IPS-18c (cell line): ENCODE data around the gene DIO3.

Source experiments
- H3K4me3 ChIP-seq: 2 replicates; pipeline ENCODE4 v1.7.0; 2013; ENCODE audit warnings: low read depth, mild to moderate bottlenecking, low read length, moderate library complexity; ENCODE audit not compliant: insufficient read depth
- H3K9me3 ChIP-seq: one replicate; pipeline ENCODE4 v1.6.1; 2013; ENCODE audit warnings: mild to moderate bottlenecking, low read length, moderate library complexity; ENCODE audit not compliant: control insufficient read depth, insufficient read depth

Gene DIO3

DNA sequence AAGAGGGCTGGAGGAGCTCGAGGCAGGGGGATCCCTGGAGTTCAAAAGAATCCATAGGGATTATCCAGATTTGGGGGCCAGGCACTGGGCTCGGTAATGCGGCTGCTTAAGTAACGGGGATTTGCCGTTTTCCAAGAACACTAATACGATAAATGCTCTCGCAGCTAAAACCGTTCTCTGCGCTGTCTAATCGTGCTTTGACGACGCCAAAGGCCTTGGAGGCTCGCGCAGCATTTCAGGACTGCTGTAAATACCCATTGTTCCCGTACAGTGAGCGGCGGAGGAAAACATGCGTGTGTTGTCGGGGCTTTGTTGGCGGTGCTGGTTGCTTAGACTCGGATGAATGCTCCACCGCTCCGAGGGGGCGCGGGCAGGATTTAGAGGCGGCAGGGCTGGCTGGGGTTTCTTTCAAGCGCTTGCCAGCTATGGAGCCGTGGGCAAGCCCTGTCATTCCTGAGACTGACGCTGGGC is 26.2 kb downstream of the DIO3 start:
- no peaks in the 10 kb centered on the region for H3K9me3 ChIP-seq
- no peak overlapping the region for H3K4me3 ChIP-seq

GRCh38 chr14:101588286-101588975 is 27.1 kb downstream of the DIO3 start:
- H3K4me3 ChIP-seq = no peak overlapping the region
- H3K9me3 ChIP-seq = no peaks in the 10 kb centered on the region

DNA sequence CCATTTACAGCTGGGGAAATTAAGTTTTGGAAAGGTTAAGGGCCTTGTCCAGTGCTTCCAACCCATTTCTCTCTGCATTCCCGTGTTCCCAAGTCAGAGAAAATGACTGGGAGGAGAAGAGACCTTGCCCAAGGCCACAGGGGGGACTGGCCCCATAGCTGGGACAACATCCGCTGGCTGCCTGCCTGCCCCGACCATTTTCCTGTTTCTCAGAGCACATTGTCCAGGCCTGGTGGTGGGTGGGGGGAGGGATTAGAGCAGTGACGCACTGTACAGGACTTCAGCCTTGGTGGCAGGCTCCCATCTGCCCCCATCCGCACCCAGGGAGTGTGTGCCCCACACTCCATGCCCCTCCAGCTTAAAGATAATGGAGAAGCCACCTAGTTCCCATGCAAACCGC is 27.7 kb downstream of the DIO3 start:
- H3K4me3 ChIP-seq = no peak overlapping the region

DNA sequence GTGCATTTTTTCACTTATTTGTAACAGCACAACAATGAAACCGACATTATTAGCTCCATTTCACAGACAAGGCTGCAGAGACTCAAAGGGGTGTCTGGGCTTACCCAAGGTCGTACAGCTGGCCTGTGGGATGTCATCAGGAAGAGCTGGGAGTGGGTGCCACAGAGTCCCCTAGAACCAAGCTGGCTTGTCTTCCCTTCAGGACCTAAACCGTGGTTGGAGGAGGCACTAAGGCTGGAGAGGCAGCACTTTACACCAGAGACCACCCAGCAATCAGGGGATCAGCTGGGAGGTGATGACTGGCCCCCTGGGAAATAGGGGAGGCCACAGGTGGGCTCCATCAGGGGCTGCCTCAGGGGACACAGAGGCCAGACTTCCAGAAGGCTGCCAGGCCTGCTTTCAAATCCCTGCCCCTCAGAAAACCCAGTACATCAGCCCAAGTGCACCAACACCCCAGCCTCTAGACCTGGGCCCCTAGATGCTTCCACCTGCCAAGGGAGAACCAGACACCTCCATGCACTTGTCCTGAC is 28.3 kb downstream of the DIO3 start:
- H3K4me3 ChIP-seq = no peak overlapping the region
- no peaks in the 10 kb centered on the region for H3K9me3 ChIP-seq

More for the DNA sequence above, 27.7 kb downstream of the DIO3 start:
- H3K9me3 ChIP-seq = no peaks in the 10 kb centered on the region

- Histone ChIP-seq H3K4me3 (no peak overlapping the region), H3K9me3 (no peaks in the 10 kb centered on the region)
Measured at GRCh38 chr14:101590062-101590461, 28.8 kb downstream of the DIO3 start.

GRCh38 chr14:101590616-101591015 is 29.3 kb downstream of the DIO3 start:
- Histone ChIP-seq H3K4me3 (no peak overlapping the region), H3K9me3 (no peaks in the 10 kb centered on the region)

- no peaks in the 10 kb centered on the region for H3K9me3 ChIP-seq
- H3K4me3 ChIP-seq = no peak overlapping the region
Measured at GRCh38 chr14:101591121-101591520, 29.8 kb downstream of the DIO3 start.

DNA sequence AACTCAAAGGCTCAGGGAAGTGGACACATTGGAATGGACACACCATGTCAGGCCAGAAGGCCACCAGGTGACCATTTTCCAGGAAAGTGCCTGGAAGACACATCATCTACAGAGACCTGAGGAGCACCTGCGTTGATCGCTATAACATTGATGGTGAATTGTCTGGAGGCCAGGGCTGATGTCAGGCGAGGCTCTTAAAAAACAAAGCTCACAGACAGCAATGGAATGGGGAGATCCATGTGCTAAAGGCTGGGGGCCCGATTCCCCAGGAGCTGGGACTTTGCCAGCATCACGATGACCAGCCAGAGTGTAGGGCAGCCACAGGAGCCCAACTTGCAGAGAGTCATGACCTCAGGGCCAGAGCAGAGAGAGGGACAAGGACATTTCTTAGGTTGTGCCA is 30.3 kb downstream of the DIO3 start:
- H3K9me3 ChIP-seq = no peaks in the 10 kb centered on the region
- no peak overlapping the region for H3K4me3 ChIP-seq

DNA sequence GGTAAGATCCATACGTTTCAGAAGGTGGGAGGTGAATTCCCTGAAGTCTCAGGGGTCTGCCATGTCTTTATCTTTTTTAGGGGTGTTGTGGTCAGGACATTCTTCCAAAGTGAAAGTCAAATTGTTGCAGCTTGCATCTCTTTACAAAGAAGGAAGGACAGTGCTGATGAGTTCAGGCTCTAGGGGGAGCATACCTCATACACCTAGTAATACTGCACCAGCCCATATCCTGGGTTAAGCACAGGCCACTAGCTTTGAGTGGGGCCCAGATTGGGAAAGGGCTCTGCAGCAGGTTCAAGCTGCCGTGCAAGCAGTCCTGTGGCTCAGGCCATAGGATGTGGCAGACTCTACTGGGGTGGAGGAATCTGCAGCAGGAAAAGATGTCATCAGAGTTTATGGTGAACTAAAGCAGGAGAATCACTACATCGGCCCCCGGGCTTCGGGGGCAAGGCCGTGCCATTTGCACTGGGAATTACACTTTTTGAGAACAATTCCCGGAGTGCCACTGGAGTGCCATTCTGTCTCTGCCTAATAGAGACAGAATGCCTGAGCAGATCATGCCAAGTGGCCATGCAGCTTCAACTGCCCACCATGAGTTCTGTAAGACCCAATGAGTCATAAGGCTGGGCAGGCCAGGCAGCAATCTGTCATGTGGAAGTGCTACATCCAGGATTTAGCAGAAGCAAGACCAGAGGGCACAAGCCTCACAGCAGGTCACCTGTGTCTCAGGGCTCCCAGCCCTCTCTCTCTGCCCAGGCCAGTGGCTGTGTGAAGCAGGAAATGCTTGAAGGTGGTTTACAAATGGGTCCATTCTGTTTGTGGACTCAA is 32.3 kb downstream of the DIO3 start:
- Histone ChIP-seq H3K9me3 (no peaks in the 10 kb centered on the region), H3K4me3 (no peak overlapping the region)

DNA sequence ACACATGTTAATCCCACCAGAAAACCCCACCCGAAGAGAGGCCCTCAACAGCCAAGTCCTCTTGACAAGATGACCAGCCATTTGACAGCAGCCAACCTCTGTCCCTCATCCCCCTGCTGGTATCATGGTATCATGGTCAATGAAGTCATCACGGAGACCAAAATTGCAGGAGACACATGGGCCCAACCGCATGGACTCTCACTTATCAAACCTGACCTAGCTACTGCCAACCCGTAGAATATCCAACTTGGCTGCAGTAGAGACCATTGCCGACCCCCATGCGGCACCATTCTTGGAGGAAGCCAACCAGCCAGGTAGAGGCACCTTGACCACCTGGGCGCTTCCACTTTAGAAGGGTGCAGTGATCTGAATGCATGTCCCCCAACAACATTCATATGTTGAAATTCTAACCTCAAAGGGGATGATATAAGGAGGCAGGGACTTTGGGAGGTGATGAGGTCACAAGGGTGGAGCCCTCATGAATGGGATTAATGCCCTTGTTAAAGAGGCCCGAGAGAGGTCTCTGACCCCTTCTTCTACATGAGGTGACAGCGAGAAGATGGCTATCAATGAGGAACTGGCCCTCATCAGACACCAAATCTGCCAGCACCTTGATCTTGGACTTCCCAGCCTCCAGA is 33.3 kb downstream of the DIO3 start:
- Histone ChIP-seq H3K9me3 (no peaks in the 10 kb centered on the region), H3K4me3 (no peak overlapping the region)

- Histone ChIP-seq H3K4me3 (no peak overlapping the region), H3K9me3 (no peaks in the 10 kb centered on the region)
Measured at GRCh38 chr14:101595349-101595748, 34.1 kb downstream of the DIO3 start.

DNA sequence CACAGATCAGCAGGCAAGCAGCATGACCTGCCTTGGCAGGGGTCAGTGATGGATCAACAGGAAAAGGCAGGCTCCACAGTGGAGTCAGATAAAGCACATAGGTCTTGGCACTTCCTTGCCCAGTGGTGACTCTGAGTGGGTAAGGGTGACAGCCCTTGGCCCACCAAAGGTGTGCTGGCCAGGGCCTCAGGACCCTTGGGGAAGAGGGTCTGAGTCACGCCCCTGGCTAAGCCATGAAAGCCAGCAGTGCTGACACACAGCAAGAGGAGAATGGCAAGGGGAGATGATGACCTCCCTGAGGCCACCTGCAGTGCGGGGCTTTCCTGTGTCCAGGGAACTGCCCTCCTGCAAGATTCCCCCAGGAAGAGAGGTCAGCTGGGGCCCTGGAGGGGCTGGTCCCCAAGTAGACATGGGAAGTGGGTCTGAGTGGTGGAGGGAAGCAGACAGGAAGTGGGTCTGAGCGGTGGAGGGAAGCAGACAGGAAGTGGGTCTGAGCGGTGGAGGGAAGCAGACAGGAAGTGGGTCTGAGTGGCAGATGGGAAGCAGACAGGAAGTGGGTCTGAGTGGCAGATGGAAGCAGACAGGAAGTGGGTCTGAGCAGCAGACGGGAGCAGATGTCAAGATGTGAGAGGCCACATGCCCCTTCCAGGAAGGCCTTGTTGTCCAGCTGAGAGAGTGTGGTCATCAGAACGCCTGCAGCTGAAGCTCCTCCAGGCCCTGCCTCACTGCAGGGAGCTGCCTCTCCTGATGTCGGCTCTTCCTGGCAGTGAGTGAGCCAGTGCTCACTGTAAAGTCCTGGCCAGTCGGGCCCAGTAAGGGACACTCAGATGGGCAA is 34.8 kb downstream of the DIO3 start:
- no peaks in the 10 kb centered on the region for H3K9me3 ChIP-seq

GRCh38 chr14:101596742-101597141 is 35.4 kb downstream of the DIO3 start:
- Histone ChIP-seq H3K9me3 (no peaks in the 10 kb centered on the region), H3K4me3 (no peak overlapping the region; the same call in 1 of the 2 replicates)

More for the DNA sequence above, 34.8 kb downstream of the DIO3 start:
- peak overlapping the region; percentile 9; the same call in 1 of the 2 replicates for H3K4me3 ChIP-seq

- H3K9me3 ChIP-seq = no peaks in the 10 kb centered on the region
Measured at GRCh38 chr14:101598159-101598558, 36.9 kb downstream of the DIO3 start.

DNA sequence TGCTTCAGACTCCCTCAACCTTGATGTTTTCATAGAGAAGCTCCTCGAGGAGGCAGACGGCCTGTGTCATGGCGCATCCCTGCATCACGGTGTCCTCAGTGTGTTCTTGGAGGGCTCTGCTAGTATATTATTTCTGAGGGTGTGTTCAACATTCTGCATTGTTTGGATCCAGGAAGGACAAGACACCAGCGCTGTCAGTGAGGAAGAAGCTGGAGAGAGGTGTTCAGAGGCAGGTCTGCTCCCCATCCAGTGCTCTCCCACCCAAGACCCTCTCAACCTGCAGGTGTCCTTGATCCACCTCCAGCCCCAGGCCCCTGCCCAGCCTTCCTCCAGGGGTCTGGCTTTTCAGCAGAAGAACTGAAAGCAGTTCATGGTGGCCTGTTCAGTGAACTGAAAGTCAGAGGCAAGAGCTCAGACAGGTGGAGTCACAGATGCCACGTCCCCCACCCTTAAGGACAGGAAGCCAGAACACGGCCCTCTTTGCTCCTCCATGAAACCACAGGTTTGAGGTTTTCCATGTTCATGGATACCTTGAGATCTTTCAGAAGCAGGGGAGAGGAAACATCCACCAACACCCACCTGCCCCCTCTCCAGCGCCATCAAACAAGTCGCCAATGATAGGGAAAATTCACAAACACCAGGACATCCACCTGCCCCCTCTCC is 37.4 kb downstream of the DIO3 start:
- Histone ChIP-seq H3K4me3 (no peak overlapping the region), H3K9me3 (no peaks in the 10 kb centered on the region)

More at GRCh38 chr14:101598159-101598558, 36.9 kb downstream of the DIO3 start:
- H3K4me3 ChIP-seq = no peak overlapping the region

DNA sequence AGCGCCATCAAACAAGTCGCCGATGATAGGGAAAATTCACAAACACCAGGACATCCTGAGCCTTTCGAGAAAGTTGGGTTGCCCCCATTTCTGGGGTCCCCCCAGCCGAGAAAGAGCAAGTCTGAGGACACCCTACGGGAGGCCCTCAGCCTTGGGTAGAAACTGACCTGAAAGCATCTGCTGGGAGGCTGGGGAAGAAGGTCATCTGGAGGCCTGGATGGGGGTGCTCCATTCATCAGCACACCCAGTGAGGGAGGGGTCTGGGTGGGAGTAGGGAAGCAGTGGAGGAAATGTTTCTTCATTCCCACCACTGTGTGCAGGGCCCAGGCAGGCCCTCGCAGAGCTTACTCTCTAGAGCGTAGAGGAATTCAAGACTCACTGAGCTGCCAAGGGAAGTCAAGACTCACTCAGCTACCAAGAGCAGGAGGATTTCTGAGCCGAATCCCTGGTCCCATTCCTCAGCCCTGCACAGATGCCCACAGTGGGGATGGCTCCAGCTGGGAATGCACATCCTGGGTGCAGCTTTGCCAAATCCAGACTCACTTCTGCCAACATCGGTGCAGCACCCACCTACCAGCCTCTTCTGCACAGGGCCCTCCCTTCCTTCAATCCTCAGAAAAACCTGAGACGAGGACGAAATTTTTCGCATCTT is 38.1 kb downstream of the DIO3 start:
- H3K9me3 ChIP-seq = no peaks in the 10 kb centered on the region
- H3K4me3 ChIP-seq = no peak overlapping the region
